ENCODE measurements around the gene PLAU. TPM values are rescaled to one million over a fixed set of nuclear protein-coding genes. Genes with fewer than 3 reads are reported as not detected.

Gene PLAU
- total and polyA plus RNA-seq, 2 experiments from 2014 or later: 13.3 to 17.5 TPM

DNA sequence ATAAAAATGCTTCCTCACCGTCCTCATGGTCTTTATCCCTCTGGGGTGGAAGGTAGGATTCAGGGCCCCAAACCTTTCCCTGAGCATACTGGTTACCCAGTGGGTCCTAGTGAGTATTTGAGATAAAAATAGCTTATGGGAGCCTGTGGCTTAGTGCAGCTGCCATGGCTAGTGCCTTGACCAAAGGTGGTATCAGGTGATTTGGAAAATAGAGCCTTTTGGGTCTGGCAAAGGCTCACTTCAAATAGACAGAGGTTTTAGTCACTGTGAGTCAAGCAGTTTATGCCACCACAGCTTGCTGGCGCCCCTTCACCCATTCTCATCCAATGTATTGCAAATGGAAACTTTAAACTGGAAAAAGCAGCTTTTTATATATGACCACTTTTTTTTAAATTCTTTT lies 30.4 kb downstream of the PLAU start (continued):
- TF ChIP-seq, protein P1, sequence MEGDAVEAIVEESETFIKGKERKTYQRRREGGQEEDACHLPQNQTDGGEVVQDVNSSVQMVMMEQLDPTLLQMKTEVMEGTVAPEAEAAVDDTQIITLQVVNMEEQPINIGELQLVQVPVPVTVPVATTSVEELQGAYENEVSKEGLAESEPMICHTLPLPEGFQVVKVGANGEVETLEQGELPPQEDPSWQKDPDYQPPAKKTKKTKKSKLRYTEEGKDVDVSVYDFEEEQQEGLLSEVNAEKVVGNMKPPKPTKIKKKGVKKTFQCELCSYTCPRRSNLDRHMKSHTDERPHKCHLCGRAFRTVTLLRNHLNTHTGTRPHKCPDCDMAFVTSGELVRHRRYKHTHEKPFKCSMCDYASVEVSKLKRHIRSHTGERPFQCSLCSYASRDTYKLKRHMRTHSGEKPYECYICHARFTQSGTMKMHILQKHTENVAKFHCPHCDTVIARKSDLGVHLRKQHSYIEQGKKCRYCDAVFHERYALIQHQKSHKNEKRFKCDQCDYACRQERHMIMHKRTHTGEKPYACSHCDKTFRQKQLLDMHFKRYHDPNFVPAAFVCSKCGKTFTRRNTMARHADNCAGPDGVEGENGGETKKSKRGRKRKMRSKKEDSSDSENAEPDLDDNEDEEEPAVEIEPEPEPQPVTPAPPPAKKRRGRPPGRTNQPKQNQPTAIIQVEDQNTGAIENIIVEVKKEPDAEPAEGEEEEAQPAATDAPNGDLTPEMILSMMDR (conservative IDR thresholded peaks at IDR 0.05; ENCODE audit: low read depth in 2 of 2): no peak
- TF ChIP-seq EZH2 (IDR thresholded peaks at IDR 0.05; ENCODE audit: low read depth, unreplicated experiment) (no peak), ZNF114 (CRISPR knock-in tag; IDR thresholded peaks at IDR 0.05) (no peak), STAT1 (IDR thresholded peaks at IDR 0.05; ENCODE audit: unreplicated experiment) (no peak), ETS1 (IDR thresholded peaks at IDR 0.05) (no peak), ZNF331 (CRISPR knock-in tag; IDR thresholded peaks at IDR 0.05; ENCODE audit: low read depth) (no peak), EZH2phosphoT487 (IDR thresholded peaks at IDR 0.05; ENCODE audit: unreplicated experiment) (no peak), POLR2AphosphoS5 (IDR thresholded peaks at IDR 0.05; ENCODE audit: low read depth) (no peak)

GRCh38 chr10:73944356-73945100 lies 33.6 kb downstream of the PLAU start:
- H3K36me3 ChIP-seq (ENCODE audit: insufficient read depth): 0 out of 2 replicates have a peak, but pooled peaks cover 6% of the 10 kb centered on the region
- Mint-ChIP-seq H3K27me3 (ENCODE audit: insufficient read depth, low read depth, poor library complexity) (peaks cover 7% of the 10 kb centered on the region), H3K27ac (no peak overlapping the region), H3K9me3 (peaks cover 22% of the 10 kb centered on the region), H3K36me3 (ENCODE audit: low read depth) (peaks cover 9% of the 10 kb centered on the region; the same call in 1 of the 3 replicates), H3K4me3 (no peak overlapping the region), H3K4me1 (peaks cover 6% of the 10 kb centered on the region)
- no peak overlapping the region for H3K4me3 ChIP-seq
- DNase-seq (ENCODE audit: low spot score) (no peak), ATAC-seq (no peak)
- no peak overlapping the region for H3K4me2 ChIP-seq
- H3K27ac ChIP-seq (ENCODE audit: low read depth): no peak overlapping the region
- peaks cover 2% of the 10 kb centered on the region; the same call in 1 of the 2 replicates for H3F3A ChIP-seq (replicated peaks; ENCODE audit: low read depth)
- no peaks in the 10 kb centered on the region for H3K79me2 ChIP-seq (replicated peaks; ENCODE audit: insufficient read depth)
- H2AFZ ChIP-seq: no peak overlapping the region
- H3K4me1 ChIP-seq (ENCODE audit: insufficient read depth): peaks cover 7% of the 10 kb centered on the region
- H3K27me3 ChIP-seq (ENCODE audit: insufficient read depth): no peaks in the 10 kb centered on the region
- H4K20me1 ChIP-seq (replicated peaks; ENCODE audit: insufficient read depth): no peaks in the 10 kb centered on the region
- H3K9me2 ChIP-seq (ENCODE audit: insufficient read depth): no peaks in the 10 kb centered on the region
- TF ChIP-seq CREB1 (CRISPR knock-in tag; IDR thresholded peaks at IDR 0.05; ENCODE audit: low read depth) (no peak), ZNF331 (CRISPR knock-in tag; IDR thresholded peaks at IDR 0.05; ENCODE audit: low read depth) (no peak), STAT1 (IDR thresholded peaks at IDR 0.05; ENCODE audit: unreplicated experiment) (no peak), NANOG (IDR thresholded peaks at IDR 0.05; ENCODE audit: borderline replicate concordance) (no peak), EZH2 (IDR thresholded peaks at IDR 0.05; ENCODE audit: low read depth, unreplicated experiment) (no peak), EZH2phosphoT487 (IDR thresholded peaks at IDR 0.05; ENCODE audit: unreplicated experiment) (no peak), ZNF114 (CRISPR knock-in tag; IDR thresholded peaks at IDR 0.05) (no peak)
- TF ChIP-seq, protein P2, sequence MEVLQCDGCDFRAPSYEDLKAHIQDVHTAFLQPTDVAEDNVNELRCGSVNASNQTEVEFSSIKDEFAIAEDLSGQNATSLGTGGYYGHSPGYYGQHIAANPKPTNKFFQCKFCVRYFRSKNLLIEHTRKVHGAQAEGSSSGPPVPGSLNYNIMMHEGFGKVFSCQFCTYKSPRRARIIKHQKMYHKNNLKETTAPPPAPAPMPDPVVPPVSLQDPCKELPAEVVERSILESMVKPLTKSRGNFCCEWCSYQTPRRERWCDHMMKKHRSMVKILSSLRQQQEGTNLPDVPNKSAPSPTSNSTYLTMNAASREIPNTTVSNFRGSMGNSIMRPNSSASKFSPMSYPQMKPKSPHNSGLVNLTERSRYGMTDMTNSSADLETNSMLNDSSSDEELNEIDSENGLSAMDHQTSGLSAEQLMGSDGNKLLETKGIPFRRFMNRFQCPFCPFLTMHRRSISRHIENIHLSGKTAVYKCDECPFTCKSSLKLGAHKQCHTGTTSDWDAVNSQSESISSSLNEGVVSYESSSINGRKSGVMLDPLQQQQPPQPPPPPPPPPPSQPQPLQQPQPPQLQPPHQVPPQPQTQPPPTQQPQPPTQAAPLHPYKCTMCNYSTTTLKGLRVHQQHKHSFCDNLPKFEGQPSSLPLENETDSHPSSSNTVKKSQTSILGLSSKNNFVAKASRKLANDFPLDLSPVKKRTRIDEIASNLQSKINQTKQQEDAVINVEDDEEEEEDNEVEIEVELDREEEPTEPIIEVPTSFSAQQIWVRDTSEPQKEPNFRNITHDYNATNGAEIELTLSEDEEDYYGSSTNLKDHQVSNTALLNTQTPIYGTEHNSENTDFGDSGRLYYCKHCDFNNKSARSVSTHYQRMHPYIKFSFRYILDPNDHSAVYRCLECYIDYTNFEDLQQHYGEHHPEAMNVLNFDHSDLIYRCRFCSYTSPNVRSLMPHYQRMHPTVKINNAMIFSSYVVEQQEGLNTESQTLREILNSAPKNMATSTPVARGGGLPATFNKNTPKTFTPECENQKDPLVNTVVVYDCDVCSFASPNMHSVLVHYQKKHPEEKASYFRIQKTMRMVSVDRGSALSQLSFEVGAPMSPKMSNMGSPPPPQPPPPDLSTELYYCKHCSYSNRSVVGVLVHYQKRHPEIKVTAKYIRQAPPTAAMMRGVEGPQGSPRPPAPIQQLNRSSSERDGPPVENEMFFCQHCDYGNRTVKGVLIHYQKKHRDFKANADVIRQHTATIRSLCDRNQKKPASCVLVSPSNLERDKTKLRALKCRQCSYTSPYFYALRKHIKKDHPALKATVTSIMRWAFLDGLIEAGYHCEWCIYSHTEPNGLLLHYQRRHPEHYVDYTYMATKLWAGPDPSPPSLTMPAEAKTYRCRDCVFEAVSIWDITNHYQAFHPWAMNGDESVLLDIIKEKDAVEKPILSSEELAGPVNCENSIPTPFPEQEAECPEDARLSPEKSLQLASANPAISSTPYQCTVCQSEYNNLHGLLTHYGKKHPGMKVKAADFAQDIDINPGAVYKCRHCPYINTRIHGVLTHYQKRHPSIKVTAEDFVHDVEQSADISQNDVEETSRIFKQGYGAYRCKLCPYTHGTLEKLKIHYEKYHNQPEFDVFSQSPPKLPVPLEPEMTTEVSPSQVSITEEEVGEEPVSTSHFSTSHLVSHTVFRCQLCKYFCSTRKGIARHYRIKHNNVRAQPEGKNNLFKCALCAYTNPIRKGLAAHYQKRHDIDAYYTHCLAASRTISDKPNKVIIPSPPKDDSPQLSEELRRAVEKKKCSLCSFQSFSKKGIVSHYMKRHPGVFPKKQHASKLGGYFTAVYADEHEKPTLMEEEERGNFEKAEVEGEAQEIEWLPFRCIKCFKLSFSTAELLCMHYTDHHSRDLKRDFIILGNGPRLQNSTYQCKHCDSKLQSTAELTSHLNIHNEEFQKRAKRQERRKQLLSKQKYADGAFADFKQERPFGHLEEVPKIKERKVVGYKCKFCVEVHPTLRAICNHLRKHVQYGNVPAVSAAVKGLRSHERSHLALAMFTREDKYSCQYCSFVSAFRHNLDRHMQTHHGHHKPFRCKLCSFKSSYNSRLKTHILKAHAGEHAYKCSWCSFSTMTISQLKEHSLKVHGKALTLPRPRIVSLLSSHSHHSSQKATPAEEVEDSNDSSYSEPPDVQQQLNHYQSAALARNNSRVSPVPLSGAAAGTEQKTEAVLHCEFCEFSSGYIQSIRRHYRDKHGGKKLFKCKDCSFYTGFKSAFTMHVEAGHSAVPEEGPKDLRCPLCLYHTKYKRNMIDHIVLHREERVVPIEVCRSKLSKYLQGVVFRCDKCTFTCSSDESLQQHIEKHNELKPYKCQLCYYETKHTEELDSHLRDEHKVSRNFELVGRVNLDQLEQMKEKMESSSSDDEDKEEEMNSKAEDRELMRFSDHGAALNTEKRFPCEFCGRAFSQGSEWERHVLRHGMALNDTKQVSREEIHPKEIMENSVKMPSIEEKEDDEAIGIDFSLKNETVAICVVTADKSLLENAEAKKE (CRISPR knock-in tag; IDR thresholded peaks at IDR 0.05): no peak
